GM12874 (cell line): Measurements from ENCODE around the gene TTC6.

Experiments used
- CTCF ChIP-seq: IDR thresholded peaks from 2 replicates; pipeline ENCODE4 v1.5.1; 2011; ENCODE audit warnings: low read depth, mild to moderate bottlenecking, control low read depth, low read length, moderate library complexity; ENCODE audit not compliant: insufficient read depth

The TTC6 gene

GRCh38 chr14:37594971-37595808 is at the start of gene TTC6, which contains the start of gene FOXA1:
Gene TTC6, plus strand, starts transcription at chr14:37595629. Its CDS starts 26,436 bp downstream, at chr14:37622065.
Gene FOXA1, minus strand, starts transcription at chr14:37595249. Its CDS starts 277 bp downstream, at chr14:37594972.
- TF ChIP-seq CTCF, result no peak

- TF ChIP-seq CTCF, result no peak
Measured at GRCh38 chr14:37546621-37547447, 48.6 kb upstream of the TTC6 start.

- no peak for TF ChIP-seq CTCF
Measured at GRCh38 chr14:37550511-37550910, 44.9 kb upstream of the TTC6 start.

GRCh38 chr14:37551119-37551518 is 44.3 kb upstream of the TTC6 start:
- no peak for TF ChIP-seq CTCF

- no peak for TF ChIP-seq CTCF
Measured at GRCh38 chr14:37553935-37554550, 41.4 kb upstream of the TTC6 start.

- TF ChIP-seq CTCF, result no peak
Measured at GRCh38 chr14:37558740-37559139, 36.7 kb upstream of the TTC6 start.

- TF ChIP-seq CTCF, result no peak
Measured at GRCh38 chr14:37559386-37559785, 36.0 kb upstream of the TTC6 start.
